Stomach (tissue), 9 donors: ENCODE results near the gene LMF2. TPM values are rescaled to one million over a fixed set of nuclear protein-coding genes. Genes with fewer than 3 reads are reported as not detected.

Experiments
- DNase-seq, 2 donors: peaks; one replicate each; pipeline versions ENCODE4 v3.0.0 to v3.0.0-alpha.2; 2013 to 2019
- H3K27ac ChIP-seq, 5 donors: fragments of 200-600 bp in 4 of 5; sonication (generic) in 4 of 5; one replicate each; pipeline ENCODE4 v1.5.1; 2013 to 2019; ENCODE audit warnings: mild to moderate bottlenecking in 1 of 5, moderate library complexity in 1 of 5
- H3K27me3 ChIP-seq, 3 donors: fragments of 200-600 bp; sonication (generic); one replicate each; pipeline ENCODE4 v1.5.1; 2017 to 2019; ENCODE audit warnings: mixed run types in 1 of 3
- H3K36me3 ChIP-seq, 4 donors: fragments of 200-600 bp; sonication (generic); 1 replicate in 3 of 4; 2 replicates in 1 of 4; pipeline ENCODE4 v1.5.1; 2016 to 2019
- H3K4me1 ChIP-seq, 4 donors: fragments of 200-600 bp; sonication (generic); one replicate each; pipeline ENCODE4 v1.5.1; 2016 to 2019
- H3K4me3 ChIP-seq, 4 donors: fragments of 200-600 bp; sonication (generic) in 3 of 4; one replicate each; pipeline ENCODE4 v1.5.1; 2016 to 2019; ENCODE audit warnings: mild to moderate bottlenecking in 1 of 4
- H3K9me3 ChIP-seq, 4 donors: fragments of 200-600 bp; sonication (generic); one replicate each; pipeline ENCODE4 v1.5.1; 2016 to 2019
- EP300 ChIP-seq: sonication (generic); formaldehyde crosslinking; IDR thresholded peaks from one replicate; pipeline ENCODE4 v1.6.1; 2017; ENCODE audit warnings: antibody characterized with exemption
- POLR2A ChIP-seq, 4 donors: fragments of 450-650 bp; IDR thresholded peaks; one replicate each; pipeline ENCODE4 v1.6.1; 2016; ENCODE audit warnings: antibody characterized with exemption in 4 of 4, control low read depth in 2 of 4, mild to moderate bottlenecking in 1 of 4, moderate library complexity in 1 of 4
- POLR2AphosphoS5 ChIP-seq, 3 donors: sonication (generic); formaldehyde crosslinking; IDR thresholded peaks; one replicate each; pipeline ENCODE4 v1.6.1; 2016; ENCODE audit warnings: antibody characterized with exemption in 3 of 3
- WGBS, 5 donors: extraction: QIAGEN DNeasy Blood & Tissue Kit in 3 of 5; methylation state at CpG; one replicate each; pipeline versions ENCODE4 v1.1.5 to v1.1.7; 2013 to 2018; 5-methylcytosine and 5-hydroxymethylcytosine counted together
- intact Hi-C: fragments of 100-400 bp; cut with DNase I; formaldehyde crosslinking; loops from one replicate; pipeline ENCODE4 v1.15.1; 2023; ENCODE audit warnings: low total_unique reads
- polyA plus RNA-seq, 3 donors: library from polyadenylated mRNA; stranded (reverse); fragments of 200-250 nt; gene quantifications; one replicate each; pipeline ENCODE4 v1.2.3, GENCODE V29; 2013
- total RNA-seq, 5 donors: library from RNA; depleted of rRNA; stranded (reverse); fragments of >200 nt; gene quantifications; one replicate each; pipeline versions ENCODE4 v1.1.0 to v1.2.3, GENCODE V29; 2014 to 2016
- TF ChIP-seq, protein P1 (sequence below), 7 experiments: fragments of 450-650 bp in 4 of 7; fragments of 200-600 bp in 3 of 7; sonication (generic) in 3 of 7; IDR thresholded peaks; one replicate each; pipeline ENCODE4 v1.5.1; 2016 to 2019; ENCODE audit warnings: antibody characterized with exemption in 7 of 7, control low read depth in 2 of 7, mild to moderate bottlenecking in 1 of 7
- donor health status: healthy with polysubstance abuse.
- donor health status: Bipolar disorder and iron deficiency.
- donor health status: healthy.

LMF2 gene
- total and polyA plus RNA-seq, 8 donors, result 11.9 to 212 (median 52.9) TPM

DNA sequence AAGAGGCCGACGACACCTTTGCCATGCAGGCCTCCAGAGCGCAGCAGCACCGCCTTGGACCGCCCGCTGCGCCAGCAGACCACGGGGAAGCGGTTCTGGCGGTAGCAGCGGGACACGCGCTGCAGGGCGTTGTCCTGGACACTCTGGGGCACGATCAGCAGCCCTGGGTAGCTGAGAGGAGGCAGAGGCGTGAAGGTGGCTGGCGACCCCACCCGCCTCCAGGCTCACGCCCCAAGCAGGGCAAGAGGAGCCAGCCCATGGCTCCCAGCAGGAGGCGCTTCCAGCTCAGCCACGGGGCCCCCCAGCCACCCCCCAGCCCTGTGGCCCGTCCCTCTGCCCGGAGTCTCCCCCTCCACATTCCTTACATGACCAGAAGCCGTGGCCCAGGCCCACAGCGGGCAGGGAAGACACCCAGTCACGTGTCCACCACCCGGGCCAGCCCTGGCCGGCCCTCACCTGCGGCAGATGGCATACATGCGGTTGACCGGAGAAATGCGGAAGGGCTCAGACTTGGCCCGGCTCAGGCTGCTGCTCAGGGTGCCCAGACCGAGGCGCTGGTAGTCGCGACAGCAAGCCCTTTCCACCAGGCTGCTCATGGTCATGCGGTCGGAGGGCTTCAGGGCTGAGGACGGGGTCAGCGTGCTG, 47.9 kb downstream of the LMF2 start:
- H3K27me3 ChIP-seq, result no peaks in the 10 kb centered on the region
- WGBS, 5 donors, result 92 to 96% (median 95%) methylated on average over 34 to 41 of the region's 41 CpGs
- TF ChIP-seq EP300 (no peak), POLR2AphosphoS5 (IDR thresholded peaks at IDR 0.05) (no peak), POLR2A (IDR thresholded peaks at IDR 0.05) (no peak)
- TF ChIP-seq, protein P1, sequence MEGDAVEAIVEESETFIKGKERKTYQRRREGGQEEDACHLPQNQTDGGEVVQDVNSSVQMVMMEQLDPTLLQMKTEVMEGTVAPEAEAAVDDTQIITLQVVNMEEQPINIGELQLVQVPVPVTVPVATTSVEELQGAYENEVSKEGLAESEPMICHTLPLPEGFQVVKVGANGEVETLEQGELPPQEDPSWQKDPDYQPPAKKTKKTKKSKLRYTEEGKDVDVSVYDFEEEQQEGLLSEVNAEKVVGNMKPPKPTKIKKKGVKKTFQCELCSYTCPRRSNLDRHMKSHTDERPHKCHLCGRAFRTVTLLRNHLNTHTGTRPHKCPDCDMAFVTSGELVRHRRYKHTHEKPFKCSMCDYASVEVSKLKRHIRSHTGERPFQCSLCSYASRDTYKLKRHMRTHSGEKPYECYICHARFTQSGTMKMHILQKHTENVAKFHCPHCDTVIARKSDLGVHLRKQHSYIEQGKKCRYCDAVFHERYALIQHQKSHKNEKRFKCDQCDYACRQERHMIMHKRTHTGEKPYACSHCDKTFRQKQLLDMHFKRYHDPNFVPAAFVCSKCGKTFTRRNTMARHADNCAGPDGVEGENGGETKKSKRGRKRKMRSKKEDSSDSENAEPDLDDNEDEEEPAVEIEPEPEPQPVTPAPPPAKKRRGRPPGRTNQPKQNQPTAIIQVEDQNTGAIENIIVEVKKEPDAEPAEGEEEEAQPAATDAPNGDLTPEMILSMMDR (IDR thresholded peaks at IDR 0.05), result no peak
- no peaks in the 10 kb centered on the region for H3K9me3 ChIP-seq
- peaks cover 97 to 100% (median 100%) of the 10 kb centered on the region in 4 donors for H3K36me3 ChIP-seq
- H3K4me3 ChIP-seq, result no peak overlapping the region
- intact Hi-C loops, result no loop called here
- H3K27ac ChIP-seq, result no peak overlapping the region
- no peak for DNase-seq
- H3K4me1 ChIP-seq, result peaks cover 0 to 12% (median 4%) of the 10 kb centered on the region in 4 donors

DNA sequence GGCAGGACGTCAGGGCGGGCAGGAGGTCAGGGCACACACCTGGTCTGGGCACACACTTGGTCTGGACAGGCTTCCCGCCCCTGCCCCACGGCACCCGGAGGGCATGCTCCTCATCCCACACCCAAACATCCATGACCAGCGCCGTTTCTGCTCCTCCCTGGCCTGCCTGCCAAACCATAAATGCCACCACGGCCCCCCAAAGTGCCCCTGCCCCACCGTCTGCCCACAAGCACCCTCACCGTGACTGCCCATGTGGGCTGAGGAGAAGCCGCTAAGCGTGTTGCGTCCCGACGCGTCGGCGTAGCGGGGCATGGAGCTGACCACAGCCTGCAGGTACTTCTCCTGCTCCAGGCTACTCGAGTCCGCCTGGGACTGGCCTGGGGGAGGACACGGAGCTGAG, 48.5 kb downstream of the LMF2 start:
- 89 to 95% (median 93%) methylated on average over 21 to 22 of the region's 22 CpGs for WGBS, 5 donors
- DNase-seq, result no peak
- Histone ChIP-seq H3K4me1 (peaks cover 0 to 12% (median 4%) of the 10 kb centered on the region in 4 donors), H3K4me3 (no peak overlapping the region), H3K36me3 (peaks cover 97 to 100% (median 100%) of the 10 kb centered on the region in 4 donors), H3K9me3 (no peaks in the 10 kb centered on the region), H3K27ac (no peak overlapping the region), H3K27me3 (no peaks in the 10 kb centered on the region)
- intact Hi-C loops, result no loop called here
- no peak for TF ChIP-seq POLR2A (IDR thresholded peaks at IDR 0.05)
- no peak for TF ChIP-seq EP300
- TF ChIP-seq POLR2AphosphoS5 (IDR thresholded peaks at IDR 0.05), result no peak
- TF ChIP-seq, protein P1 (IDR thresholded peaks at IDR 0.05), result no peak

DNA sequence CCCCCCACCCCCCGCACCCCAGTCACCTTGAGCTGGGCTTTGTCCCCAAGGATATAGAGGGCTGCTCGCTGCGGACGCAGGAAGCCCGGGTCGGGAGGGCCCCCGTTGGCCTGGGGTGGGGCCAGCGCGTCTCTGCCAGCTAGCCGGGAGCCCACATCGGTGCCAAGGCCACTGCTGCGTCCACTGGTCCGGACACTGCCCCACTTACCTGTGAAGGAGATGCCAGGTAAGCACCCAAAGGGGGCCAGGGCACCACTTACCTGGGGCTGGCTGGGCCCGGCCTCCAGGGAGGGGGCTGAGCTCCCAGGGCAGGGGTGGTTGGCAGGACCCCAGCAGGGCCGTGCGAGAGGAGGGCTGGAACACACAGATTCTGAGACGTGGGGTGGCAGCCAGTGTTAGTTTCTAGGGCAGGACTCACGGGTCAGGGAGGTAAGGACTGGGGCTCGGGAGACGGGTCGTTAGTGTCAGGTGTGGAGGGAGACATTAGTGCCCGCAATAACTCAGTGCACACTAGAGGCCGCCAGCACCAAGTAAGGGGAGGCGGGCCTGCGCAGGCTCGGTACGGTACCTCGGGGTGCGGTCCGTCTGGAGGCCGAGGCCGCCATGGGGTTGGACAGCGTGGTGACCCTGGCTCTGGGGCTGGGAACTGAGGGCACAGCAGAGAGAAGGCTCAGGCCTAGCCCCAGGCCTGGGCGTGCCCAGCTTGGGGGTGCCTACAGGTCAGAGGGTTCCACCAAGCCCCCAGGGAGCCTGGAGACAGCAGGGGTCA, 50.9 kb downstream of the LMF2 start:
- no peak overlapping the region for H3K27ac ChIP-seq
- no peaks in the 10 kb centered on the region for H3K9me3 ChIP-seq
- DNase-seq, result no peak
- intact Hi-C loops, result no loop called here
- no peaks in the 10 kb centered on the region for H3K27me3 ChIP-seq
- WGBS, 5 donors, result 76 to 87% (median 86%) methylated on average over 17 to 34 of the region's 34 CpGs
- H3K36me3 ChIP-seq, result peaks cover 78 to 99% (median 95%) of the 10 kb centered on the region in 4 donors
- peaks cover 0 to 12% (median 4%) of the 10 kb centered on the region in 4 donors for H3K4me1 ChIP-seq
- no peak overlapping the region for H3K4me3 ChIP-seq
- no peak for TF ChIP-seq POLR2AphosphoS5 (IDR thresholded peaks at IDR 0.05)
- no peak for TF ChIP-seq POLR2A (IDR thresholded peaks at IDR 0.05)
- no peak for TF ChIP-seq EP300
- TF ChIP-seq, protein P1 (IDR thresholded peaks at IDR 0.05), result no peak

DNA sequence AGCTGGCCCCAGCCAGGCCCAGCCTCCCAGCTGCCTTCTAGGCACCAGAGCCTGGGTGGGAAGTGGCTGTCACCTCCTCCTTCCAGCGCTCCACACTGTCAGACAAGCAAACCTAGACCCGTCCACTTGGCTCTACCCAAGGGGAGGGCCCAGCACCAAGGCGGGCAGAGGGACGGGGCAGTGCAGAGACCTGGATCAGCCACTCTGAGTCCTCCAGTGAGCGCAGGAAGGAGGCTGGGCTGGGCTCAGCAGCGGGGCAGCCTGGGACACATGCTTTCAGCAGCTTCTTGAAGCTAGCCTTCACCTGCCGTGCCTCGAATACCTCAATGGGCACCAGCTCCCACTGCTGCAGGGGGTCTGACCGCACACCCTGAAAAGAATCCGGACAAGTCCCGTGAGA, 51.5 kb downstream of the LMF2 start:
- no peaks in the 10 kb centered on the region for H3K27me3 ChIP-seq
- DNase-seq, result no peak
- WGBS, 5 donors, result 88 to 98% (median 95%) methylated on average over 4 to 11 of the region's 11 CpGs
- peaks cover 0 to 5% (median 1%) of the 10 kb centered on the region in 4 donors for H3K4me1 ChIP-seq
- intact Hi-C loops, result no loop called here
- TF ChIP-seq, protein P1 (IDR thresholded peaks at IDR 0.05), result no peak
- TF ChIP-seq POLR2AphosphoS5 (IDR thresholded peaks at IDR 0.05), result no peak
- TF ChIP-seq POLR2A (IDR thresholded peaks at IDR 0.05), result no peak
- TF ChIP-seq EP300, result no peak
- H3K27ac ChIP-seq, result no peak overlapping the region
- H3K4me3 ChIP-seq, result no peak overlapping the region
- peaks cover 72 to 98% (median 95%) of the 10 kb centered on the region in 4 donors for H3K36me3 ChIP-seq
- H3K9me3 ChIP-seq, result no peaks in the 10 kb centered on the region
